Effector memory CD4-positive, alpha-beta T cell (primary cell): ENCODE data around the gene IRX5.

ENCODE experiments used
- DNase-seq, 3 donors: peaks; one replicate each; pipeline ENCODE4 v3.0.0-alpha.2; 2020
- H3K27ac ChIP-seq: 2 replicates; pipeline ENCODE4 v1.7.0; 2013; ENCODE audit warnings: mild to moderate bottlenecking, low read length, moderate library complexity; ENCODE audit not compliant: insufficient read depth, poor library complexity, severe bottlenecking
- H3K27me3 ChIP-seq: replicated peaks from 2 replicates; pipeline ENCODE4 v1.7.0; 2013; ENCODE audit warnings: mild to moderate bottlenecking, low read length; ENCODE audit not compliant: insufficient read depth, control insufficient read depth, poor library complexity, severe bottlenecking
- H3K36me3 ChIP-seq: 2 replicates; pipeline ENCODE4 v1.7.0; 2013; ENCODE audit warnings: mild to moderate bottlenecking, low read length, moderate library complexity; ENCODE audit not compliant: control insufficient read depth, insufficient read depth
- H3K4me1 ChIP-seq: 2 replicates; pipeline ENCODE4 v1.7.0; 2013; ENCODE audit warnings: low read length, mild to moderate bottlenecking; ENCODE audit not compliant: control insufficient read depth, insufficient read depth, poor library complexity, severe bottlenecking
- H3K4me3 ChIP-seq: 2 replicates; pipeline ENCODE4 v1.7.0; 2013; ENCODE audit warnings: low read length, low read depth, mild to moderate bottlenecking; ENCODE audit not compliant: insufficient read depth, poor library complexity, severe bottlenecking
- H3K9me3 ChIP-seq: 2 replicates; pipeline ENCODE4 v1.7.0; 2013; ENCODE audit warnings: mild to moderate bottlenecking, low read length, moderate library complexity; ENCODE audit not compliant: control insufficient read depth

IRX5 gene

GRCh38 chr16:54936201-54936978 lies 5.7 kb downstream of the IRX5 start:
- Histone ChIP-seq H3K36me3 (no peaks in the 10 kb centered on the region), H3K4me1 (peaks cover 23% of the 10 kb centered on the region), H3K27me3 (peaks cover 88% of the 10 kb centered on the region), H3K9me3 (no peaks in the 10 kb centered on the region), H3K4me3 (no peak overlapping the region), H3K27ac (no peak overlapping the region)
- no peak for DNase-seq

- no peaks in the 10 kb centered on the region for H3K36me3 ChIP-seq
- H3K4me1 ChIP-seq = peaks cover 18% of the 10 kb centered on the region
- no peak for DNase-seq
- H3K27ac ChIP-seq = no peak overlapping the region
- peaks cover 84% of the 10 kb centered on the region for H3K27me3 ChIP-seq
- H3K4me3 ChIP-seq = peak overlapping the region; percentile 35
- H3K9me3 ChIP-seq = no peaks in the 10 kb centered on the region
Observed at GRCh38 chr16:54936979-54937670, 6.5 kb downstream of the IRX5 start.

- H3K27me3 ChIP-seq = peaks cover 78% of the 10 kb centered on the region
- no peaks in the 10 kb centered on the region for H3K36me3 ChIP-seq
- peaks cover 18% of the 10 kb centered on the region for H3K4me1 ChIP-seq
- no peaks in the 10 kb centered on the region for H3K9me3 ChIP-seq
- peak overlapping the region; percentile 35 for H3K4me3 ChIP-seq
- no peak overlapping the region for H3K27ac ChIP-seq
- no peak for DNase-seq
Observed at GRCh38 chr16:54937671-54938211, 7.1 kb downstream of the IRX5 start.

GRCh38 chr16:54938212-54939028 lies 7.8 kb downstream of the IRX5 start:
- peaks cover 74% of the 10 kb centered on the region for H3K27me3 ChIP-seq
- H3K27ac ChIP-seq = no peak overlapping the region
- no peak for DNase-seq
- peaks cover 18% of the 10 kb centered on the region for H3K4me1 ChIP-seq
- no peaks in the 10 kb centered on the region for H3K36me3 ChIP-seq
- H3K4me3 ChIP-seq = no peak overlapping the region
- H3K9me3 ChIP-seq = no peaks in the 10 kb centered on the region

GRCh38 chr16:54939029-54939346 lies 8.3 kb downstream of the IRX5 start:
- no peak overlapping the region for H3K4me3 ChIP-seq
- peaks cover 68% of the 10 kb centered on the region for H3K27me3 ChIP-seq
- no peak overlapping the region for H3K27ac ChIP-seq
- H3K36me3 ChIP-seq = no peaks in the 10 kb centered on the region
- H3K9me3 ChIP-seq = no peaks in the 10 kb centered on the region
- H3K4me1 ChIP-seq = peaks cover 18% of the 10 kb centered on the region
- DNase-seq = no peak

- no peak for DNase-seq
- Histone ChIP-seq H3K27ac (no peak overlapping the region), H3K9me3 (no peaks in the 10 kb centered on the region), H3K4me1 (peaks cover 18% of the 10 kb centered on the region), H3K27me3 (peaks cover 61% of the 10 kb centered on the region), H3K36me3 (no peaks in the 10 kb centered on the region), H3K4me3 (no peak overlapping the region)
Observed at GRCh38 chr16:54939510-54940278, 9.0 kb downstream of the IRX5 start.

- Histone ChIP-seq H3K27me3 (peaks cover 55% of the 10 kb centered on the region), H3K9me3 (no peaks in the 10 kb centered on the region), H3K27ac (no peak overlapping the region), H3K36me3 (no peaks in the 10 kb centered on the region), H3K4me3 (no peak overlapping the region), H3K4me1 (peaks cover 18% of the 10 kb centered on the region)
- DNase-seq = no peak
Observed at GRCh38 chr16:54940279-54940604, 9.6 kb downstream of the IRX5 start.

- no peak overlapping the region for H3K27ac ChIP-seq
- H3K4me3 ChIP-seq = no peak overlapping the region
- DNase-seq = no peak
- H3K27me3 ChIP-seq = peaks cover 33% of the 10 kb centered on the region
- no peaks in the 10 kb centered on the region for H3K36me3 ChIP-seq
- no peaks in the 10 kb centered on the region for H3K9me3 ChIP-seq
- peaks cover 7% of the 10 kb centered on the region for H3K4me1 ChIP-seq
Observed at GRCh38 chr16:54942353-54942943, 11.8 kb downstream of the IRX5 start.

GRCh38 chr16:54944002-54944401 lies 13.3 kb downstream of the IRX5 start:
- no peak overlapping the region for H3K27ac ChIP-seq
- no peak overlapping the region for H3K4me3 ChIP-seq
- H3K27me3 ChIP-seq = peaks cover 19% of the 10 kb centered on the region
- DNase-seq = no peak
- H3K4me1 ChIP-seq = no peaks in the 10 kb centered on the region
- no peaks in the 10 kb centered on the region for H3K9me3 ChIP-seq
- H3K36me3 ChIP-seq = no peaks in the 10 kb centered on the region
